Neural progenitor cell (in vitro differentiated cells): Measurements from ENCODE around the gene TASOR2. TPM values are rescaled to one million over a fixed set of nuclear protein-coding genes. Genes with fewer than 3 reads are reported as not detected.

Experiments used
- DNase-seq: peaks from one replicate; pipeline ENCODE4 v3.0.0-alpha.2; 2016; ENCODE audit warnings: low spot score
- H2AFZ ChIP-seq: fragments of 200-600 bp; sonication (generic); replicated peaks from 2 replicates; pipeline ENCODE4 v1.6.1; 2016; ENCODE audit warnings: antibody characterized with exemption
- H3F3A ChIP-seq: fragments of 200-600 bp; sonication (generic); 2 replicates; pipeline ENCODE4 v1.6.1; 2016; ENCODE audit warnings: antibody characterized with exemption, low read depth
- H3K27ac ChIP-seq: fragments of 200-600 bp; sonication (generic); 2 replicates; pipeline ENCODE4 v1.5.1; 2016; ENCODE audit warnings: mild to moderate bottlenecking
- H3K27me3 ChIP-seq: fragments of 200-600 bp; sonication (generic); 2 replicates; pipeline ENCODE4 v1.6.1; 2016; ENCODE audit warnings: mild to moderate bottlenecking, moderate library complexity
- H3K36me3 ChIP-seq: fragments of 200-600 bp; sonication (generic); 2 replicates; pipeline ENCODE4 v1.5.1; 2016
- H3K4me1 ChIP-seq: fragments of 200-600 bp; sonication (generic); 2 replicates; pipeline ENCODE4 v1.6.1; 2016; ENCODE audit warnings: mixed run types
- H3K4me2 ChIP-seq: fragments of 200-600 bp; sonication (generic); 2 replicates; pipeline ENCODE4 v1.6.1; 2016
- H3K4me3 ChIP-seq: fragments of 200-600 bp; sonication (generic); 2 replicates; pipeline ENCODE4 v1.5.1; 2016
- H3K79me2 ChIP-seq: fragments of 200-600 bp; sonication (generic); 2 replicates; pipeline ENCODE4 v1.6.1; 2016; ENCODE audit warnings: low read depth
- H3K9ac ChIP-seq: fragments of 200-600 bp; sonication (generic); 2 replicates; pipeline ENCODE4 v1.6.1; 2016
- H3K9me3 ChIP-seq: fragments of 200-600 bp; sonication (generic); 2 replicates; pipeline ENCODE4 v1.5.1; 2016; ENCODE audit warnings: low read depth
- H4K20me1 ChIP-seq: fragments of 200-600 bp; sonication (generic); 2 replicates; pipeline ENCODE4 v1.6.1; 2016; ENCODE audit warnings: low read depth
- H3K27ac Mint-ChIP-seq: 3 replicates; pipeline ENCODE4 v1.8.0; 2021; ENCODE audit warnings: mixed read lengths
- H3K27me3 Mint-ChIP-seq: 2 replicates; pipeline ENCODE4 v1.8.0; 2022; ENCODE audit warnings: low read depth, mild to moderate bottlenecking, inconsistent platforms, moderate library complexity, mixed read lengths; ENCODE audit not compliant: insufficient read depth
- H3K36me3 Mint-ChIP-seq: 3 replicates; pipeline ENCODE4 v1.8.0; 2021; ENCODE audit warnings: mixed read lengths
- H3K4me1 Mint-ChIP-seq: 3 replicates; pipeline ENCODE4 v1.8.0; 2021; ENCODE audit warnings: mixed read lengths
- H3K4me3 Mint-ChIP-seq: 3 replicates; pipeline ENCODE4 v1.8.0; 2021; ENCODE audit warnings: mild to moderate bottlenecking, moderate library complexity, mixed read lengths
- H3K9me3 Mint-ChIP-seq: 3 replicates; pipeline ENCODE4 v1.8.0; 2020; ENCODE audit warnings: mixed read lengths
- EZH2 ChIP-seq: fragments of 200-600 bp; sonication (generic); IDR thresholded peaks from 2 replicates; pipeline ENCODE4 v1.6.1; 2017; ENCODE audit warnings: antibody characterized with exemption, mild to moderate bottlenecking, moderate library complexity
- EZH2phosphoT487 ChIP-seq: fragments of 200-600 bp; sonication (generic); IDR thresholded peaks from 2 replicates; pipeline ENCODE4 v1.6.1; 2017; ENCODE audit warnings: antibody characterized with exemption
- total RNA-seq: library from RNA; depleted of rRNA; stranded (reverse); fragments of >200 nt; gene quantifications from 2 replicates; pipeline ENCODE4 v1.2.3, GENCODE V29; 2015; ENCODE audit warnings: low replicate concordance
- TF ChIP-seq, protein P1 (sequence below): fragments of 200-600 bp; sonication (generic); IDR thresholded peaks from 2 replicates; pipeline ENCODE4 v1.5.1; 2017; ENCODE audit warnings: antibody characterized with exemption, mild to moderate bottlenecking

Gene TASOR2
- total RNA-seq, 1 donor from 2014 or later = 32.7 TPM

- no peaks in the 10 kb centered on the region for H3F3A ChIP-seq
- H3K9me3 ChIP-seq = no peaks in the 10 kb centered on the region
- H3K4me1 ChIP-seq = no peaks in the 10 kb centered on the region
- H3K27ac Mint-ChIP-seq = no peak overlapping the region
- H4K20me1 ChIP-seq = no peaks in the 10 kb centered on the region
- H3K4me2 ChIP-seq = no peak overlapping the region
- H3K27me3 Mint-ChIP-seq = peaks cover under 1% of the 10 kb centered on the region
- no peaks in the 10 kb centered on the region for H3K79me2 ChIP-seq
- H3K27me3 ChIP-seq = no peaks in the 10 kb centered on the region
- peaks cover 15% of the 10 kb centered on the region for H3K4me1 Mint-ChIP-seq
- no peak overlapping the region for H3K9ac ChIP-seq
- H3K36me3 Mint-ChIP-seq = peaks cover 11% of the 10 kb centered on the region
- no peak overlapping the region for H2AFZ ChIP-seq
- H3K9me3 Mint-ChIP-seq = no peaks in the 10 kb centered on the region
- no peak for DNase-seq
- no peaks in the 10 kb centered on the region for H3K36me3 ChIP-seq
- no peak for TF ChIP-seq EZH2
- no peak for TF ChIP-seq EZH2phosphoT487
- TF ChIP-seq, protein P1, sequence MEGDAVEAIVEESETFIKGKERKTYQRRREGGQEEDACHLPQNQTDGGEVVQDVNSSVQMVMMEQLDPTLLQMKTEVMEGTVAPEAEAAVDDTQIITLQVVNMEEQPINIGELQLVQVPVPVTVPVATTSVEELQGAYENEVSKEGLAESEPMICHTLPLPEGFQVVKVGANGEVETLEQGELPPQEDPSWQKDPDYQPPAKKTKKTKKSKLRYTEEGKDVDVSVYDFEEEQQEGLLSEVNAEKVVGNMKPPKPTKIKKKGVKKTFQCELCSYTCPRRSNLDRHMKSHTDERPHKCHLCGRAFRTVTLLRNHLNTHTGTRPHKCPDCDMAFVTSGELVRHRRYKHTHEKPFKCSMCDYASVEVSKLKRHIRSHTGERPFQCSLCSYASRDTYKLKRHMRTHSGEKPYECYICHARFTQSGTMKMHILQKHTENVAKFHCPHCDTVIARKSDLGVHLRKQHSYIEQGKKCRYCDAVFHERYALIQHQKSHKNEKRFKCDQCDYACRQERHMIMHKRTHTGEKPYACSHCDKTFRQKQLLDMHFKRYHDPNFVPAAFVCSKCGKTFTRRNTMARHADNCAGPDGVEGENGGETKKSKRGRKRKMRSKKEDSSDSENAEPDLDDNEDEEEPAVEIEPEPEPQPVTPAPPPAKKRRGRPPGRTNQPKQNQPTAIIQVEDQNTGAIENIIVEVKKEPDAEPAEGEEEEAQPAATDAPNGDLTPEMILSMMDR = no peak
- H3K27ac ChIP-seq = no peak overlapping the region
- H3K4me3 ChIP-seq = no peak overlapping the region
- H3K4me3 Mint-ChIP-seq = no peak overlapping the region
Observed at GRCh38 chr10:5639066-5639465, 45.6 kb upstream of the TASOR2 start.

GRCh38 chr10:5640036-5640435, 44.6 kb upstream of the TASOR2 start:
- H3K4me3 ChIP-seq = no peak overlapping the region
- no peak for DNase-seq
- Mint-ChIP-seq H3K4me3 (no peak overlapping the region), H3K27me3 (peaks cover 3% of the 10 kb centered on the region), H3K27ac (no peak overlapping the region), H3K4me1 (peaks cover 23% of the 10 kb centered on the region), H3K9me3 (no peaks in the 10 kb centered on the region), H3K36me3 (peaks cover 11% of the 10 kb centered on the region)
- TF ChIP-seq, protein P1 = no peak
- TF ChIP-seq EZH2 (no peak), EZH2phosphoT487 (no peak)
- H3K27me3 ChIP-seq = no peaks in the 10 kb centered on the region
- H3K9ac ChIP-seq = no peak overlapping the region
- no peaks in the 10 kb centered on the region for H3K36me3 ChIP-seq
- H4K20me1 ChIP-seq = no peaks in the 10 kb centered on the region
- H3K79me2 ChIP-seq = no peaks in the 10 kb centered on the region
- no peak overlapping the region for H2AFZ ChIP-seq
- H3K27ac ChIP-seq = no peak overlapping the region
- H3K4me1 ChIP-seq = no peaks in the 10 kb centered on the region
- H3K9me3 ChIP-seq = no peaks in the 10 kb centered on the region
- no peaks in the 10 kb centered on the region for H3F3A ChIP-seq
- no peak overlapping the region for H3K4me2 ChIP-seq

- DNase-seq = no peak
- H3F3A ChIP-seq = no peaks in the 10 kb centered on the region
- H3K4me2 ChIP-seq = no peak overlapping the region
- Mint-ChIP-seq H3K27me3 (peaks cover 3% of the 10 kb centered on the region), H3K9me3 (no peaks in the 10 kb centered on the region), H3K4me1 (peaks cover 26% of the 10 kb centered on the region), H3K4me3 (no peak overlapping the region), H3K27ac (no peak overlapping the region), H3K36me3 (peaks cover 11% of the 10 kb centered on the region)
- no peak overlapping the region for H3K27ac ChIP-seq
- no peaks in the 10 kb centered on the region for H3K79me2 ChIP-seq
- no peaks in the 10 kb centered on the region for H3K9me3 ChIP-seq
- no peak overlapping the region for H3K4me3 ChIP-seq
- TF ChIP-seq, protein P1 = no peak
- no peak for TF ChIP-seq EZH2phosphoT487
- TF ChIP-seq EZH2 = no peak
- no peak overlapping the region for H3K9ac ChIP-seq
- H2AFZ ChIP-seq = no peak overlapping the region
- H3K36me3 ChIP-seq = no peaks in the 10 kb centered on the region
- H4K20me1 ChIP-seq = no peaks in the 10 kb centered on the region
- no peaks in the 10 kb centered on the region for H3K27me3 ChIP-seq
- H3K4me1 ChIP-seq = no peaks in the 10 kb centered on the region
Observed at GRCh38 chr10:5640501-5640900, 44.1 kb upstream of the TASOR2 start.

DNA sequence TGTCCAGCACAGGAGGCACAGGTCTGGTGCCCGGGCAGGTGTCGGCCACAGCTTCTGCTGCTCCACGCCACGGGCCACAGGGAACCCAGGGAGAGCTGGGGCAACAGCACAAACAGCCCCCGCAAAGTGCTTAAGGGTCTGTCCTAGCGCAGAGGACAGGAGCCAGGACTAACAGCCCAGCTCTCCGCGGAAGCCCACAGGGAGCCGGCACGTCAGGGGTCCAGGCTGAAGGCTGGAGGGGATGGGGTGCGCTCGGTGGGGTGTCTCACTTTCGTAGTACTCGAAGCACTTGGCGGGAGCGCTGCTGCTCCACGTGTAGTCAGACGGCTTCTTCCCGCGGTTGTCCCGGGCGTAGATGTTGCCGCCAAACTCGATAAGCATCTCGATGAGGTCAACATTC, 43.1 kb upstream of the TASOR2 start:
- no peak overlapping the region for H2AFZ ChIP-seq
- no peaks in the 10 kb centered on the region for H3F3A ChIP-seq
- no peaks in the 10 kb centered on the region for H3K79me2 ChIP-seq
- H3K36me3 Mint-ChIP-seq = peaks cover 11% of the 10 kb centered on the region
- no peaks in the 10 kb centered on the region for H3K27me3 ChIP-seq
- no peak overlapping the region for H3K27ac Mint-ChIP-seq
- H3K4me3 ChIP-seq = no peak overlapping the region
- no peaks in the 10 kb centered on the region for H4K20me1 ChIP-seq
- H3K4me1 ChIP-seq = no peaks in the 10 kb centered on the region
- no peak for DNase-seq
- no peaks in the 10 kb centered on the region for H3K9me3 ChIP-seq
- no peak overlapping the region for H3K4me2 ChIP-seq
- no peaks in the 10 kb centered on the region for H3K36me3 ChIP-seq
- no peak overlapping the region for H3K9ac ChIP-seq
- H3K4me3 Mint-ChIP-seq = no peak overlapping the region
- H3K27ac ChIP-seq = no peak overlapping the region
- no peaks in the 10 kb centered on the region for H3K9me3 Mint-ChIP-seq
- peaks cover 35% of the 10 kb centered on the region for H3K4me1 Mint-ChIP-seq
- no peak for TF ChIP-seq EZH2phosphoT487
- TF ChIP-seq, protein P1 = no peak
- no peak for TF ChIP-seq EZH2
- peaks cover 3% of the 10 kb centered on the region for H3K27me3 Mint-ChIP-seq
